ENCODE data around the gene NEURL3.

The NEURL3 gene

DNA sequence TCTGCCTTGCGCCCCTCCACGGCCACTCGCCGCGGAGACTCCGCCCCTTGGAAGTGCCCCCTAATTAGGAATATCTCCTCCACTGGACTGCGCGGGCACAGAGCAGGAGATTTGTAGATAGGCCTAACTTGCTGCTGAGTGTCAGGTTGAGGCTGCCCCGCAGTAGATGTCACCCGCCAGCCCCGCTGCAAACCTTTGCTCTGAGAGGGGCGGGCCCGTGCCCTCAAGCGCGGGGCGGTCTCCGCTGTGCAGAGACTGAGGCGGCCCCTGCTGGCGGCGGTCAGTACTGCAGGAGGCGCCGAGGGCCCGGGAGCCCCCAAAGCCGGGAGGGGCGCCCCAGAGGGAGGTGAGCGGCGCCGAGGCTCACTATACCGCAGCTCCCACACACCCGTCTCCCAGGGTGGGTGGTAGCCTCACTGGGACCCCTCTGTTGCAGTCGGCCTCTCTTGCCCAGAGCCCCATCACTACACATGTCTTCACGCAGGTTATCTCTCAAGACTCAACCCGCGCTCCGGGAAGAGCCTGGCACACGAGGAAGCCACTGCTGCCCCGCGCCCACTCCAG, 2.9 kb upstream of the NEURL3 start:
- peak; percentile 84 for ATAC-seq
- TF ChIP-seq ZNF70 (CRISPR knock-in tag; IDR thresholded peaks at IDR 0.05) (no peak), PPARA (CRISPR knock-in tag; IDR thresholded peaks at IDR 0.05; ENCODE audit: borderline replicate concordance) (no peak), TCF4 (CRISPR knock-in tag; IDR thresholded peaks at IDR 0.05; ENCODE audit: borderline replicate concordance) (no peak), POU6F1 (CRISPR knock-in tag; IDR thresholded peaks at IDR 0.05; ENCODE audit: borderline replicate concordance, low read depth) (no peak), SNAI2 (CRISPR knock-in tag; IDR thresholded peaks at IDR 0.05) (no peak), ZNF565 (CRISPR knock-in tag; conservative IDR thresholded peaks at IDR 0.05; ENCODE audit: low read depth) (no peak), ZFP3 (CRISPR knock-in tag; IDR thresholded peaks at IDR 0.05) (no peak), OSR1 (CRISPR knock-in tag; IDR thresholded peaks at IDR 0.05) (no peak), ZFP30 (CRISPR knock-in tag; IDR thresholded peaks at IDR 0.05) (no peak), CSDC2 (CRISPR knock-in tag; IDR thresholded peaks at IDR 0.05) (no peak), GLIS3 (CRISPR knock-in tag; IDR thresholded peaks at IDR 0.05) (no peak), BACH2 (CRISPR knock-in tag; IDR thresholded peaks at IDR 0.05; ENCODE audit: borderline replicate concordance) (no peak), ZNF8 (CRISPR knock-in tag; IDR thresholded peaks at IDR 0.05) (no peak), ISL1 (CRISPR knock-in tag; IDR thresholded peaks at IDR 0.05) (no peak), ESRRG (CRISPR knock-in tag; IDR thresholded peaks at IDR 0.05) (no peak), ARNTL (CRISPR knock-in tag; IDR thresholded peaks at IDR 0.05; ENCODE audit: borderline replicate concordance, low read depth) (no peak)
- TF ChIP-seq, protein P1, sequence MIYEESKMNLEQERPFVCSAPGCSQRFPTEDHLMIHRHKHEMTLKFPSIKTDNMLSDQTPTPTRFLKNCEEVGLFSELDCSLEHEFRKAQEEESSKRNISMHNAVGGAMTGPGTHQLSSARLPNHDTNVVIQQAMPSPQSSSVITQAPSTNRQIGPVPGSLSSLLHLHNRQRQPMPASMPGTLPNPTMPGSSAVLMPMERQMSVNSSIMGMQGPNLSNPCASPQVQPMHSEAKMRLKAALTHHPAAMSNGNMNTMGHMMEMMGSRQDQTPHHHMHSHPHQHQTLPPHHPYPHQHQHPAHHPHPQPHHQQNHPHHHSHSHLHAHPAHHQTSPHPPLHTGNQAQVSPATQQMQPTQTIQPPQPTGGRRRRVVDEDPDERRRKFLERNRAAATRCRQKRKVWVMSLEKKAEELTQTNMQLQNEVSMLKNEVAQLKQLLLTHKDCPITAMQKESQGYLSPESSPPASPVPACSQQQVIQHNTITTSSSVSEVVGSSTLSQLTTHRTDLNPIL (CRISPR knock-in tag; IDR thresholded peaks at IDR 0.05; ENCODE audit: low read depth): no peak
- TF ChIP-seq, protein P2, sequence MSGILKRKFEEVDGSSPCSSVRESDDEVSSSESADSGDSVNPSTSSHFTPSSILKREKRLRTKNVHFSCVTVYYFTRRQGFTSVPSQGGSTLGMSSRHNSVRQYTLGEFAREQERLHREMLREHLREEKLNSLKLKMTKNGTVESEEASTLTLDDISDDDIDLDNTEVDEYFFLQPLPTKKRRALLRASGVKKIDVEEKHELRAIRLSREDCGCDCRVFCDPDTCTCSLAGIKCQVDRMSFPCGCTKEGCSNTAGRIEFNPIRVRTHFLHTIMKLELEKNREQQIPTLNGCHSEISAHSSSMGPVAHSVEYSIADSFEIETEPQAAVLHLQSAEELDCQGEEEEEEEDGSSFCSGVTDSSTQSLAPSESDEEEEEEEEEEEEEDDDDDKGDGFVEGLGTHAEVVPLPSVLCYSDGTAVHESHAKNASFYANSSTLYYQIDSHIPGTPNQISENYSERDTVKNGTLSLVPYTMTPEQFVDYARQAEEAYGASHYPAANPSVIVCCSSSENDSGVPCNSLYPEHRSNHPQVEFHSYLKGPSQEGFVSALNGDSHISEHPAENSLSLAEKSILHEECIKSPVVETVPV (CRISPR knock-in tag; IDR thresholded peaks at IDR 0.05): no peak
- TF ChIP-seq, protein P3, sequence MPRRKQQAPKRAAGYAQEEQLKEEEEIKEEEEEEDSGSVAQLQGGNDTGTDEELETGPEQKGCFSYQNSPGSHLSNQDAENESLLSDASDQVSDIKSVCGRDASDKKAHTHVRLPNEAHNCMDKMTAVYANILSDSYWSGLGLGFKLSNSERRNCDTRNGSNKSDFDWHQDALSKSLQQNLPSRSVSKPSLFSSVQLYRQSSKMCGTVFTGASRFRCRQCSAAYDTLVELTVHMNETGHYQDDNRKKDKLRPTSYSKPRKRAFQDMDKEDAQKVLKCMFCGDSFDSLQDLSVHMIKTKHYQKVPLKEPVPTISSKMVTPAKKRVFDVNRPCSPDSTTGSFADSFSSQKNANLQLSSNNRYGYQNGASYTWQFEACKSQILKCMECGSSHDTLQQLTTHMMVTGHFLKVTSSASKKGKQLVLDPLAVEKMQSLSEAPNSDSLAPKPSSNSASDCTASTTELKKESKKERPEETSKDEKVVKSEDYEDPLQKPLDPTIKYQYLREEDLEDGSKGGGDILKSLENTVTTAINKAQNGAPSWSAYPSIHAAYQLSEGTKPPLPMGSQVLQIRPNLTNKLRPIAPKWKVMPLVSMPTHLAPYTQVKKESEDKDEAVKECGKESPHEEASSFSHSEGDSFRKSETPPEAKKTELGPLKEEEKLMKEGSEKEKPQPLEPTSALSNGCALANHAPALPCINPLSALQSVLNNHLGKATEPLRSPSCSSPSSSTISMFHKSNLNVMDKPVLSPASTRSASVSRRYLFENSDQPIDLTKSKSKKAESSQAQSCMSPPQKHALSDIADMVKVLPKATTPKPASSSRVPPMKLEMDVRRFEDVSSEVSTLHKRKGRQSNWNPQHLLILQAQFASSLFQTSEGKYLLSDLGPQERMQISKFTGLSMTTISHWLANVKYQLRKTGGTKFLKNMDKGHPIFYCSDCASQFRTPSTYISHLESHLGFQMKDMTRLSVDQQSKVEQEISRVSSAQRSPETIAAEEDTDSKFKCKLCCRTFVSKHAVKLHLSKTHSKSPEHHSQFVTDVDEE (CRISPR knock-in tag; IDR thresholded peaks at IDR 0.05): no peak

DNA sequence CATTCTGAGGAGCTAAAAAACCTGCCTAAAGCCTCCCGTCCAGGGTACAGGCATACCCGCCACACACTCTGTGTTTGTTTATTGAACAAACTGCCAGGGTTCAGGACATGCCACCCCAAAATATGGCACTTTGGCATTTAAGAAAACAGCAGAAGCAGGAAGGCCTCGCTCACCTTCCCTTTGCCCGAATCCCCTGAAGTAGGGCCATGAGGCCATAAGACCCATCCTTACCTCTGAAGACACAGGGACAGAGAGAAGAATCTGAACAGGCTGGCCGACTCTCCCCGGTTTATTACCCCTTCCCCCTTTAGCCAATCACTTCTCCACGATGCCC, 1.7 kb upstream of the NEURL3 start:
- ATAC-seq: no peak
- TF ChIP-seq, protein P2 (CRISPR knock-in tag; IDR thresholded peaks at IDR 0.05): no peak
- TF ChIP-seq ARNTL (CRISPR knock-in tag; IDR thresholded peaks at IDR 0.05; ENCODE audit: borderline replicate concordance, low read depth) (no peak), ZNF8 (CRISPR knock-in tag; IDR thresholded peaks at IDR 0.05) (no peak), CSDC2 (CRISPR knock-in tag; IDR thresholded peaks at IDR 0.05) (no peak), ZFP3 (CRISPR knock-in tag; IDR thresholded peaks at IDR 0.05) (no peak), ESRRG (CRISPR knock-in tag; IDR thresholded peaks at IDR 0.05) (no peak), ZC3H10 (CRISPR knock-in tag; IDR thresholded peaks at IDR 0.05) (no peak), ISL1 (CRISPR knock-in tag; IDR thresholded peaks at IDR 0.05) (no peak), SNAI2 (CRISPR knock-in tag; IDR thresholded peaks at IDR 0.05) (no peak), ZFP30 (CRISPR knock-in tag; IDR thresholded peaks at IDR 0.05) (no peak), OSR1 (CRISPR knock-in tag; IDR thresholded peaks at IDR 0.05) (no peak), ZNF70 (CRISPR knock-in tag; IDR thresholded peaks at IDR 0.05) (no peak), ZNF565 (CRISPR knock-in tag; conservative IDR thresholded peaks at IDR 0.05; ENCODE audit: low read depth) (no peak)
- TF ChIP-seq, protein P3 (CRISPR knock-in tag; IDR thresholded peaks at IDR 0.05): no peak
- TF ChIP-seq, protein P1 (CRISPR knock-in tag; IDR thresholded peaks at IDR 0.05; ENCODE audit: low read depth): no peak

Measured in SK-N-SH treated with all-trans-retinoic acid at 6 μM for 48 hours (cell line).